Peyer's patch (tissue), 4 donors: ENCODE data around the gene EZH1. TPM values are rescaled to one million over a fixed set of nuclear protein-coding genes. Genes with fewer than 3 reads are reported as not detected.

ENCODE experiments used
- DNase-seq, 3 donors: peaks; one replicate each; pipeline ENCODE4 v3.0.0-alpha.2; 2017 to 2019
- H3K27ac ChIP-seq, 4 donors: fragments of 200-600 bp; sonication (generic); one replicate each; pipeline ENCODE4 v1.5.1; 2016 to 2019
- H3K27me3 ChIP-seq, 2 donors: fragments of 200-600 bp; sonication (generic); one replicate each; pipeline ENCODE4 v1.5.1; 2019
- H3K36me3 ChIP-seq, 3 donors: fragments of 200-600 bp; sonication (generic); one replicate each; pipeline ENCODE4 v1.5.1; 2016 to 2019
- H3K4me1 ChIP-seq, 4 donors: fragments of 200-600 bp; sonication (generic); one replicate each; pipeline ENCODE4 v1.5.1; 2016 to 2019
- H3K4me3 ChIP-seq, 4 donors: fragments of 200-600 bp; sonication (generic); 1 replicate in 3 of 4; 2 replicates in 1 of 4; pipeline ENCODE4 v1.5.1; 2016 to 2019; ENCODE audit warnings: mild to moderate bottlenecking in 1 of 4
- H3K9me3 ChIP-seq, 4 donors: fragments of 200-600 bp; sonication (generic); one replicate each; pipeline ENCODE4 v1.5.1; 2016 to 2019; ENCODE audit warnings: mild to moderate bottlenecking in 1 of 4
- POLR2A ChIP-seq, 2 donors: fragments of 450-650 bp; IDR thresholded peaks; one replicate each; pipeline ENCODE4 v1.5.1; 2017; ENCODE audit warnings: antibody characterized with exemption in 2 of 2, mild to moderate bottlenecking in 2 of 2, moderate library complexity in 2 of 2
- total RNA-seq, 4 donors: library from RNA; depleted of rRNA; stranded (reverse); fragments of >200 nt; gene quantifications; one replicate each; pipeline ENCODE4 v1.1.0, GENCODE V29; 2016
- TF ChIP-seq, protein P1 (sequence below), 6 experiments: fragments of 450-650 bp in 4 of 6; fragments of 200-600 bp in 2 of 6; sonication (generic) in 1 of 6; IDR thresholded peaks; one replicate each; pipeline ENCODE4 v1.5.1; 2017 to 2019; ENCODE audit warnings: antibody characterized with exemption in 6 of 6, mild to moderate bottlenecking in 3 of 6, moderate library complexity in 1 of 6

EZH1 gene
- total RNA-seq, 4 donors from 2014 or later, result 33.5 to 120 (median 64.4) TPM

DNA sequence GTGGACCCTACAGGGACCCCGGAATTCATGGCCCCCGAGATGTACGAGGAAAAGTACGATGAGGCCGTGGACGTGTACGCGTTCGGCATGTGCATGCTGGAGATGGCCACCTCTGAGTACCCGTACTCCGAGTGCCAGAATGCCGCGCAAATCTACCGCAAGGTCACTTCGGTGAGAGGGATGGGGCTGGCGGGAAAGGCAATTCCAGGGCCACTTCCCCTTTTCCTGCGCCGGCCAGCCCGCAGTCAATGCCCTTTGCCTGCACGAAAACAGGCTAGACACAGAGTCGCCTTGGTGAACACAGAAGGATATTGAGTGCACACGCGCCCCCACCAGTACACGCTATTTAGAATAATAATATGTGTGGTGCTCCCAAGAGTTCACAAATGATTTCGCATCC lies 39.6 kb upstream of the EZH1 start:
- H3K36me3 ChIP-seq, result peaks cover 0 to 4% (median 0%) of the 10 kb centered on the region in 3 donors
- H3K9me3 ChIP-seq, result no peaks in the 10 kb centered on the region
- H3K4me3 ChIP-seq, result no peak overlapping the region
- DNase-seq, result peak in 1 of 3 donors; percentile 38
- no peak for TF ChIP-seq POLR2A (IDR thresholded peaks at IDR 0.05)
- TF ChIP-seq, protein P1, sequence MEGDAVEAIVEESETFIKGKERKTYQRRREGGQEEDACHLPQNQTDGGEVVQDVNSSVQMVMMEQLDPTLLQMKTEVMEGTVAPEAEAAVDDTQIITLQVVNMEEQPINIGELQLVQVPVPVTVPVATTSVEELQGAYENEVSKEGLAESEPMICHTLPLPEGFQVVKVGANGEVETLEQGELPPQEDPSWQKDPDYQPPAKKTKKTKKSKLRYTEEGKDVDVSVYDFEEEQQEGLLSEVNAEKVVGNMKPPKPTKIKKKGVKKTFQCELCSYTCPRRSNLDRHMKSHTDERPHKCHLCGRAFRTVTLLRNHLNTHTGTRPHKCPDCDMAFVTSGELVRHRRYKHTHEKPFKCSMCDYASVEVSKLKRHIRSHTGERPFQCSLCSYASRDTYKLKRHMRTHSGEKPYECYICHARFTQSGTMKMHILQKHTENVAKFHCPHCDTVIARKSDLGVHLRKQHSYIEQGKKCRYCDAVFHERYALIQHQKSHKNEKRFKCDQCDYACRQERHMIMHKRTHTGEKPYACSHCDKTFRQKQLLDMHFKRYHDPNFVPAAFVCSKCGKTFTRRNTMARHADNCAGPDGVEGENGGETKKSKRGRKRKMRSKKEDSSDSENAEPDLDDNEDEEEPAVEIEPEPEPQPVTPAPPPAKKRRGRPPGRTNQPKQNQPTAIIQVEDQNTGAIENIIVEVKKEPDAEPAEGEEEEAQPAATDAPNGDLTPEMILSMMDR (IDR thresholded peaks at IDR 0.05), result no peak
- H3K4me1 ChIP-seq, result peaks cover 0 to 26% (median 4%) of the 10 kb centered on the region in 4 donors
- no peak overlapping the region for H3K27ac ChIP-seq
- H3K27me3 ChIP-seq, result peaks cover 0 to 14% of the 10 kb centered on the region in 2 donors

DNA sequence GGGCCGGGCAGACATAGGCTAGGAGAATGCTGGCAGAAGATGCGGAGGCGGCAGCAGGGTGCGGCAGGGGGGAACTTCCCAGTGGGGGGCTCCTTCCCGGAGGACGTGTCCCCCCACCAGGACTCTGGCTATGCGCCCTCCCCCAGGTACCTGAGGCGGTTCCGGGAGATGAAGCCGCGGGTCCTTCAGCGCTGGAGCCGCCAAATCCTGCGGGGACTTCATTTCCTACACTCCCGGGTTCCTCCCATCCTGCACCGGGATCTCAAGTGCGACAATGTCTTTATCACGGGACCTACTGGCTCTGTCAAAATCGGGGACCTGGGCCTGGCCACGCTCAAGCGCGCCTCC lies 38.9 kb upstream of the EZH1 start:
- Histone ChIP-seq H3K9me3 (no peaks in the 10 kb centered on the region), H3K4me1 (peaks cover 0 to 26% (median 4%) of the 10 kb centered on the region in 4 donors), H3K27ac (no peak overlapping the region), H3K4me3 (no peak overlapping the region), H3K36me3 (peaks cover 0 to 10% (median 0%) of the 10 kb centered on the region in 3 donors), H3K27me3 (peaks cover 0 to 14% of the 10 kb centered on the region in 2 donors)
- peak in 1 of 3 donors; percentile 28 for DNase-seq
- no peak for TF ChIP-seq POLR2A (IDR thresholded peaks at IDR 0.05)
- TF ChIP-seq, protein P1 (IDR thresholded peaks at IDR 0.05), result no peak

DNA sequence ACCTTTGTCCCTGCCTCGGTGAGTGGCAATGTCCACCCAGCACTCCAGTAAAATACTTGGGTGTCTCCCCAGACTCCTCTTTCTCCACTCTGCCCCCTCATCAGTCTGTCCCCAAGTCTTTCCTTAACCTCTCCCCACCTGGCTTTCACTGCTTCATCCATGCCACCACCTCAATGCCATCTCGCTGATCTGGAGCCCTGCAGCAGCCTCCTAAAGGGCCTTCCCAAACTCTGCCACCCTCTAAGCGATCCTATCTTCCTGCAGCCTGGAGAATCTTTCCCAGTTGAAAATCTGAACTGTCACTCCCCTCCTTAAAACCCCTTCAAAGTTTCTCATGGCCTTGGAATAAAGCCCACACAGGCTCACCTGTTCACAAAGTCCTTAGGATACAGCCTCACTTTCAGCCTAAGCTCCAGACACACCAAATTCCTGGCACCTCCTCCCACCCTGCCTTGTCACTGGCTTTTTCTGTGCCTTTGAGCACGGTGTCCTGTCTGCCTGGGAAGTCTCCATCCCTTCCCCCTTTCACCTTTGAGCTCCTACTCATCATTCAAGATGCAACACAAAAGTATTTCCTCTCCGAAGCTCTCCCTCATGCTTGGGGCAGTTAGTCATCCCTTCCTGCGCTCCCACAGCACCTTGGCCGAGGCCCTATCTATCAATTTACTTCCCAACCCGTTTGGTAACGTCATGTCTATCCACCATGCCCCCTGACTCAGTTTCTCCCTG lies 38.4 kb upstream of the EZH1 start:
- Histone ChIP-seq H3K27me3 (peaks cover 0 to 14% of the 10 kb centered on the region in 2 donors), H3K36me3 (peaks cover 0 to 16% (median 0%) of the 10 kb centered on the region in 3 donors), H3K4me3 (no peak overlapping the region), H3K9me3 (no peaks in the 10 kb centered on the region), H3K27ac (no peak overlapping the region), H3K4me1 (peaks cover 0 to 26% (median 4%) of the 10 kb centered on the region in 4 donors)
- DNase-seq, result no peak
- no peak for TF ChIP-seq POLR2A (IDR thresholded peaks at IDR 0.05)
- TF ChIP-seq, protein P1 (IDR thresholded peaks at IDR 0.05), result no peak

DNA sequence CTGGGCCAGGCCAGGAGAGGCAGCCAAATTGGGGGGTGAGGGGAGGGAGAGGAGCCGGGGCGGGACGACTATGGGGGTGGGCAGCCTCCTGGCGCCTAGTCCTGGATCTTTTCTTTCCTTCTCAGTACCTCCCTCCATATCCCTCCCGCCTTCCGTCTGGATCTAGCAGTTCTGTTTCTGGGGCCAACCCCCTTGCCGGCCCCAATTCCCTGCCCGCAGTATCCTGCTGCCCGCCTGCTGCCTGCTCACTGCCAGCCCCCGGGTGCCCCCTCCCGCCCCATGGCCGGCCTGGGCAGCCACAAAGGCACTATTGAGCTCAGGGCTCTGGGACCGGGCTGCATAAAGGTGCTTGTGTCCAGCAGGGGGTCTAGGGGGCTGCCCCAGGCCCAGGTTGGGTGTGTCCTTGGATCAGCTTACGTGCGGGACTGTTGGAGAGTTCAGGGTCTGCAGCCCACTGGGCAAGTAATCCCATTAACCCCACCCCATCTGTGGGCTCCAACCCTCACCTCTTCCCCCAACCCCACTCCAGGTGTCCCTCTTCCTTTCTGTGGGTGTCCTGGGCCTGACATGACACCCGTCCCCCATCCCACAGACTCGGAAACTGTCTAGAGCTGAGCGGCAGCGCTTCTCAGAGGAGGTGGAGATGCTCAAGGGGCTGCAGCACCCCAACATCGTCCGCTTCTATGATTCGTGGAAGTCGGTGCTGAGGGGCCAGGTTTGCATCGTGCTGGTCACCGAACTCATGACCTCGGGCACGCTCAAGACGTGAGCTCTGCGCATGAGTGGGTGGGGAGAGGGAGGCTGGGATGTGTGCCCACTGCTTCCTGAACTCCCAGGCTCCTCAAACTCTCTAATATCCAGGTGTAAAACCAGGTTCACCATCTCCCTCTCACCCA lies 37.6 kb upstream of the EZH1 start:
- peak in 1 of 3 donors; percentile 47 for DNase-seq
- Histone ChIP-seq H3K27me3 (peaks cover 0 to 14% of the 10 kb centered on the region in 2 donors), H3K4me3 (peak overlapping the region in 2 of 4 donors; percentile 49 to 58), H3K36me3 (peaks cover 0 to 24% (median 0%) of the 10 kb centered on the region in 3 donors), H3K27ac (no peak overlapping the region), H3K4me1 (peaks cover 0 to 26% (median 4%) of the 10 kb centered on the region in 4 donors), H3K9me3 (no peaks in the 10 kb centered on the region)
- TF ChIP-seq, protein P1 (IDR thresholded peaks at IDR 0.05), result no peak
- no peak for TF ChIP-seq POLR2A (IDR thresholded peaks at IDR 0.05)

DNA sequence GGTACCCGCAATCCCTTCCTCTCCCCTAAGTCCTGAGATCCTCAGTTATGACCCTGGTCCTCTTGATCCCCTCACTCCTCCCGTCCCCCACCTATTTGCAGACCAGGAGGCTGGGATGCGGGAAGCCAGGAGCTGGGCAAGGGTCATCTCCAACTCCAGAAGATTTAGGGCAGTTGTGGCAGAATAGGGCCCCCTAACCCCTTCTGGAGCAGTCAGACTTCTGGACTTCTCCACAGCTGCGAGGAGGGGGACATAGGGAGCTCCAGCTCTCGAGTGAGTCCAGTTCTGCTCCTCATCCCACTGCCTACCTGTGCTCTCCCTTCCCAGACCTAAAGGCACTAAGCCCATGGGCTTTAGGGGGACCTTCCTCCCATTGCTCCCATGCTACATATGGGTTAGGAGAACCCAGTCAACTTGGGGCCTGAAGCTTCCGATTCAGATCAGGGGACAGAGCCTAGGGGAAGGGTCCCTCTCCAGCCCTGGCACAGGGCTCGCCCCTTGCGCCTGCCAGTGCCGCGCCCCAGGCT lies 36.9 kb upstream of the EZH1 start:
- H3K4me3 ChIP-seq, result peak overlapping the region in 2 of 4 donors; percentile 49 to 58

More for the DNA sequence above, 36.9 kb upstream of the EZH1 start:
- no peak for DNase-seq
- Histone ChIP-seq H3K27me3 (peaks cover 0 to 14% of the 10 kb centered on the region in 2 donors), H3K4me1 (peaks cover 0 to 26% (median 4%) of the 10 kb centered on the region in 4 donors), H3K27ac (no peak overlapping the region), H3K36me3 (peaks cover 0 to 31% (median 0%) of the 10 kb centered on the region in 3 donors), H3K9me3 (no peaks in the 10 kb centered on the region)
- TF ChIP-seq POLR2A (IDR thresholded peaks at IDR 0.05), result no peak
- TF ChIP-seq, protein P1 (IDR thresholded peaks at IDR 0.05), result no peak
